ENCODE results near the gene PCNX3. TPM values are rescaled to one million over a fixed set of nuclear protein-coding genes. Genes with fewer than 3 reads are reported as not detected.

Gene PCNX3
- total and polyA plus RNA-seq, 10 of the 15 experiments (the other 5 are each of a cell fraction or from before 2014, with no cell fraction given), result 0.03 to 46.6 (median 8.4) TPM

GRCh38 chr11:65619281-65619928 lies 3.8 kb downstream of the PCNX3 start:
- DNase-seq (ENCODE audit: low read depth, low spot score), result no peak
- RAD21 ChIA-PET (ENCODE audit: unreplicated experiment), result no interaction called here
- no TSS peak for BruUV-seq (replicated peaks)
- Histone ChIP-seq H3K9ac (ENCODE audit: control insufficient read depth, insufficient read depth, low read length) (no peak overlapping the region), H2AFZ (ENCODE audit: control insufficient read depth, low read depth, low read length) (no peak overlapping the region), H3K9me3 (replicated peaks; ENCODE audit: control insufficient read depth, insufficient read depth, low read length) (no peaks in the 10 kb centered on the region), H4K20me1 (ENCODE audit: control insufficient read depth, insufficient read depth) (no peaks in the 10 kb centered on the region; the same call in 1 of the 2 replicates), H3K27me3 (replicated peaks in 1 of 2; ENCODE audit: control insufficient read depth in 2 of 2, insufficient read depth in 2 of 2, low read length in 1 of 2) (no peaks in the 10 kb centered on the region), H3K79me2 (ENCODE audit: control insufficient read depth, insufficient read depth, low read length) (peaks cover 39% of the 10 kb centered on the region), H3K36me3 (ENCODE audit: control insufficient read depth in 2 of 2, insufficient read depth in 2 of 2, low read length in 1 of 2) (peaks cover 17 to 24% of the 10 kb centered on the region in 2 experiments; a peak in 3 of 4 replicates), H3K4me3 (no peak overlapping the region), H3K27ac (ENCODE audit: control insufficient read depth, insufficient read depth) (no peak overlapping the region), H3K4me1 (ENCODE audit: control insufficient read depth, insufficient read depth, low read length) (peaks cover 7% of the 10 kb centered on the region; the same call in 1 of the 2 replicates), H3K4me2 (ENCODE audit: control insufficient read depth, insufficient read depth) (no peak overlapping the region)
- CTCF ChIA-PET, result no interaction called here
- WGBS (ENCODE audit: insufficient coverage, insufficient replicate concordance, low lambda C conversion rate, missing lambda C conversion rate), result 93% methylated on average over 27 of the region's 29 CpGs
- SMC1A ChIA-PET (ENCODE audit: uncharacterized antibody, unreplicated experiment), result no interaction called here
- intact Hi-C loops (cut with micrococcal nuclease; ENCODE audit: unreplicated experiment), result no loop called here
- in situ Hi-C loops (cut with MboI), result no loop called here
- no peak for ATAC-seq
- POLR2A ChIA-PET, result interaction anchor here (1.1 kb wide), 1 partner anchor 18 kb away, joined by 3 read pairs; the partner anchor contains the start of gene SIPA1
- no peak for FAIRE-seq
- no peak for TF ChIP-seq TAF1 (IDR thresholded peaks at IDR 0.05; ENCODE audit: borderline replicate concordance, low read depth, low read length)
- TF ChIP-seq, protein P1, sequence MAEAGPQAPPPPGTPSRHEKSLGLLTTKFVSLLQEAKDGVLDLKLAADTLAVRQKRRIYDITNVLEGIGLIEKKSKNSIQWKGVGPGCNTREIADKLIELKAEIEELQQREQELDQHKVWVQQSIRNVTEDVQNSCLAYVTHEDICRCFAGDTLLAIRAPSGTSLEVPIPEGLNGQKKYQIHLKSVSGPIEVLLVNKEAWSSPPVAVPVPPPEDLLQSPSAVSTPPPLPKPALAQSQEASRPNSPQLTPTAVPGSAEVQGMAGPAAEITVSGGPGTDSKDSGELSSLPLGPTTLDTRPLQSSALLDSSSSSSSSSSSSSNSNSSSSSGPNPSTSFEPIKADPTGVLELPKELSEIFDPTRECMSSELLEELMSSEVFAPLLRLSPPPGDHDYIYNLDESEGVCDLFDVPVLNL (IDR thresholded peaks at IDR 0.05; ENCODE audit: low read depth, low read length), result no peak
- no peak for TF ChIP-seq NFYB (IDR thresholded peaks at IDR 0.05; ENCODE audit: insufficient read depth, low read depth, low read length)
- no peak for TF ChIP-seq SIN3A (IDR thresholded peaks at IDR 0.05; ENCODE audit: low read depth, low read length)
- no peak for TF ChIP-seq ZSCAN29 (IDR thresholded peaks at IDR 0.05)
- TF ChIP-seq ZNF384 (IDR thresholded peaks at IDR 0.05; ENCODE audit: borderline replicate concordance, low read depth, low read length), result no peak
- TF ChIP-seq MEF2B (IDR thresholded peaks at IDR 0.05; ENCODE audit: partially characterized antibody, poor library complexity, severe bottlenecking), result no peak
- TF ChIP-seq HDGF (IDR thresholded peaks at IDR 0.05), result no peak
